HEK293 (cell line): ENCODE measurements around the gene HOXC5.
A peak's percentile ranks its signal among the peaks of the same experiment; 100 is the strongest.

Source experiments
- BCL11B ChIP-seq: fragments of 450-650 bp; formaldehyde crosslinking; IDR thresholded peaks from 2 replicates; pipeline ENCODE4 v1.5.1; 2016; ENCODE audit warnings: low read depth, missing biosample characterization, missing genetic modification characterization
- FEZF1 ChIP-seq: fragments of 450-650 bp; formaldehyde crosslinking; IDR thresholded peaks from 2 replicates; pipeline ENCODE4 v1.5.1; 2016; ENCODE audit warnings: missing biosample characterization, missing genetic modification characterization
- OSR2 ChIP-seq: fragments of 450-650 bp; formaldehyde crosslinking; IDR thresholded peaks from 2 replicates; pipeline ENCODE4 v1.5.1; 2016; ENCODE audit warnings: missing biosample characterization, missing genetic modification characterization
- PRDM1 ChIP-seq: fragments of 450-650 bp; formaldehyde crosslinking; IDR thresholded peaks from 2 replicates; pipeline ENCODE4; 2016; ENCODE audit warnings: missing biosample characterization, missing genetic modification characterization
- ZBTB8A ChIP-seq: fragments of 450-650 bp; formaldehyde crosslinking; IDR thresholded peaks from 2 replicates; pipeline ENCODE4 v1.5.1; 2016; ENCODE audit warnings: missing biosample characterization, missing genetic modification characterization
- ZNF10 ChIP-seq: fragments of 450-650 bp; formaldehyde crosslinking; IDR thresholded peaks from 2 replicates; pipeline ENCODE4 v1.5.1; 2017; ENCODE audit warnings: missing biosample characterization, missing genetic modification characterization
- ZNF121 ChIP-seq: fragments of 450-650 bp; formaldehyde crosslinking; IDR thresholded peaks from 2 replicates; pipeline ENCODE4 v1.5.1; 2016; ENCODE audit warnings: missing biosample characterization, missing genetic modification characterization
- ZNF324 ChIP-seq: fragments of 450-650 bp; formaldehyde crosslinking; IDR thresholded peaks from 2 replicates; pipeline ENCODE4 v1.5.1; 2016; ENCODE audit warnings: missing biosample characterization, missing genetic modification characterization
- ZNF544 ChIP-seq: fragments of 450-650 bp; formaldehyde crosslinking; IDR thresholded peaks from 2 replicates; pipeline ENCODE4 v1.5.0; 2017; ENCODE audit warnings: missing biosample characterization, missing genetic modification characterization
- ZNF600 ChIP-seq: fragments of 450-650 bp; formaldehyde crosslinking; IDR thresholded peaks from 2 replicates; pipeline ENCODE4 v1.5.1; 2016; ENCODE audit warnings: missing biosample characterization, missing genetic modification characterization
- ZNF629 ChIP-seq: fragments of 450-650 bp; formaldehyde crosslinking; IDR thresholded peaks from 2 replicates; pipeline ENCODE4 v1.5.1; 2017; ENCODE audit warnings: missing biosample characterization, missing genetic modification characterization
- ZNF658 ChIP-seq: fragments of 450-650 bp; formaldehyde crosslinking; IDR thresholded peaks from 2 replicates; pipeline ENCODE4; 2016; ENCODE audit warnings: missing biosample characterization, missing genetic modification characterization
- ZNF660 ChIP-seq: fragments of 450-650 bp; IDR thresholded peaks from 2 replicates; pipeline ENCODE4 v1.5.1; 2018; ENCODE audit warnings: missing biosample characterization, mild to moderate bottlenecking, missing genetic modification characterization
- ZXDB ChIP-seq: fragments of 450-650 bp; formaldehyde crosslinking; IDR thresholded peaks from 2 replicates; pipeline ENCODE4 v1.5.1; 2016; ENCODE audit warnings: missing biosample characterization, missing genetic modification characterization
- TF ChIP-seq, protein P1 (sequence below): fragments of 450-650 bp; formaldehyde crosslinking; IDR thresholded peaks from 2 replicates; pipeline ENCODE4 v1.5.1; 2016; ENCODE audit warnings: missing biosample characterization, missing genetic modification characterization, borderline replicate concordance
- TF ChIP-seq, protein P2 (sequence below): fragments of 450-650 bp; formaldehyde crosslinking; IDR thresholded peaks from 2 replicates; pipeline ENCODE4 v1.5.1; 2016; ENCODE audit warnings: missing biosample characterization, missing genetic modification characterization
- TF ChIP-seq, protein P3 (sequence below): fragments of 450-650 bp; formaldehyde crosslinking; IDR thresholded peaks from 2 replicates; pipeline ENCODE4 v1.5.1; 2016; ENCODE audit warnings: missing biosample characterization, missing genetic modification characterization
- TF ChIP-seq, protein P4 (sequence below): fragments of 450-650 bp; formaldehyde crosslinking; IDR thresholded peaks from 2 replicates; pipeline ENCODE4 v1.5.1; 2017; ENCODE audit warnings: missing biosample characterization, missing genetic modification characterization
- TF ChIP-seq, protein P5 (sequence below): fragments of 450-650 bp; formaldehyde crosslinking; IDR thresholded peaks from 2 replicates; pipeline ENCODE4 v1.5.1; 2016; ENCODE audit warnings: missing biosample characterization, missing genetic modification characterization

HOXC5 gene

DNA sequence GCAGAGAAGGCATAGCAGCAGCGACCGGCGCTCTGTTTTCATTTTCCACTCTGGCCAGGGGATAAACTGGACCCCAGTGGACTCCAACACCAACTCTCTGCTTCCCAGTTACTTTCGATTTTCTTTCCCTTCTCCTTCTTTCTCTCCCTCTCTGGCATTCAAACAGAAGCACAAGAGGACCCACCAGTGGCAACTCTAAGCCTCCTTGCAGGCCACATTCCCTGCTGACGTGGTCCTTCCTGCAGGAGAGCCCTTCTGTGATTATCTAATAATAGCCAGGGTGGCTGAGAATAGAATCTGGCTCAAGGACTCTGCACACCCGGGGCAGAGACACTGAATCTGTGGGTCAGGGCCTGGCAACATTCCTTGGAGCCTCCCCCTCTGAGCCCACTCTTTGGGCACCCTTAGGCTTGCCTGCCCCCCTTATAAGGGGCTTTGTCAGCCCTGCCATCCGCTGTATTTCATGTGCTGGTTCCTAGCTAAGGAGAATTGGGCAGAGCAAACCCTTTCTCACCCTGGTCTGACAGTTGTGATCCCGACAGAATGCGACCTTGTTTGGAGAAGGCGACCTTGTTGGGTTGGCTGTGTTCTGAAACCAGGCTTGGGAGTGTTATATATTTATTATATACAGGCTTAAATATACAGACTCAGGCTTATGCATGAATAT is 12.8 kb upstream of the HOXC5 start (continued):
- TF ChIP-seq, protein P1, sequence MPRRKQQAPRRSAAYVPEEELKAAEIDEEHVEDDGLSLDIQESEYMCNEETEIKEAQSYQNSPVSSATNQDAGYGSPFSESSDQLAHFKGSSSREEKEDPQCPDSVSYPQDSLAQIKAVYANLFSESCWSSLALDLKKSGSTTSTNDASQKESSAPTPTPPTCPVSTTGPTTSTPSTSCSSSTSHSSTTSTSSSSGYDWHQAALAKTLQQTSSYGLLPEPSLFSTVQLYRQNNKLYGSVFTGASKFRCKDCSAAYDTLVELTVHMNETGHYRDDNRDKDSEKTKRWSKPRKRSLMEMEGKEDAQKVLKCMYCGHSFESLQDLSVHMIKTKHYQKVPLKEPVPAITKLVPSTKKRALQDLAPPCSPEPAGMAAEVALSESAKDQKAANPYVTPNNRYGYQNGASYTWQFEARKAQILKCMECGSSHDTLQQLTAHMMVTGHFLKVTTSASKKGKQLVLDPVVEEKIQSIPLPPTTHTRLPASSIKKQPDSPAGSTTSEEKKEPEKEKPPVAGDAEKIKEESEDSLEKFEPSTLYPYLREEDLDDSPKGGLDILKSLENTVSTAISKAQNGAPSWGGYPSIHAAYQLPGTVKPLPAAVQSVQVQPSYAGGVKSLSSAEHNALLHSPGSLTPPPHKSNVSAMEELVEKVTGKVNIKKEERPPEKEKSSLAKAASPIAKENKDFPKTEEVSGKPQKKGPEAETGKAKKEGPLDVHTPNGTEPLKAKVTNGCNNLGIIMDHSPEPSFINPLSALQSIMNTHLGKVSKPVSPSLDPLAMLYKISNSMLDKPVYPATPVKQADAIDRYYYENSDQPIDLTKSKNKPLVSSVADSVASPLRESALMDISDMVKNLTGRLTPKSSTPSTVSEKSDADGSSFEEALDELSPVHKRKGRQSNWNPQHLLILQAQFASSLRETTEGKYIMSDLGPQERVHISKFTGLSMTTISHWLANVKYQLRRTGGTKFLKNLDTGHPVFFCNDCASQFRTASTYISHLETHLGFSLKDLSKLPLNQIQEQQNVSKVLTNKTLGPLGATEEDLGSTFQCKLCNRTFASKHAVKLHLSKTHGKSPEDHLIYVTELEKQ (tag by site-specific recombination): no peak
- TF ChIP-seq ZXDB (tag by site-specific recombination): 0 out of 2 replicates have a peak, but pooled peaks have one; percentile 13
- TF ChIP-seq, protein P2, sequence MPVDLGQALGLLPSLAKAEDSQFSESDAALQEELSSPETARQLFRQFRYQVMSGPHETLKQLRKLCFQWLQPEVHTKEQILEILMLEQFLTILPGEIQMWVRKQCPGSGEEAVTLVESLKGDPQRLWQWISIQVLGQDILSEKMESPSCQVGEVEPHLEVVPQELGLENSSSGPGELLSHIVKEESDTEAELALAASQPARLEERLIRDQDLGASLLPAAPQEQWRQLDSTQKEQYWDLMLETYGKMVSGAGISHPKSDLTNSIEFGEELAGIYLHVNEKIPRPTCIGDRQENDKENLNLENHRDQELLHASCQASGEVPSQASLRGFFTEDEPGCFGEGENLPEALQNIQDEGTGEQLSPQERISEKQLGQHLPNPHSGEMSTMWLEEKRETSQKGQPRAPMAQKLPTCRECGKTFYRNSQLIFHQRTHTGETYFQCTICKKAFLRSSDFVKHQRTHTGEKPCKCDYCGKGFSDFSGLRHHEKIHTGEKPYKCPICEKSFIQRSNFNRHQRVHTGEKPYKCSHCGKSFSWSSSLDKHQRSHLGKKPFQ (tag by site-specific recombination): no peak
- peak; percentile 83 for TF ChIP-seq PRDM1
- TF ChIP-seq ZNF658 (tag by site-specific recombination): no peak
- TF ChIP-seq ZNF121 (tag by site-specific recombination): no peak
- TF ChIP-seq, protein P3, sequence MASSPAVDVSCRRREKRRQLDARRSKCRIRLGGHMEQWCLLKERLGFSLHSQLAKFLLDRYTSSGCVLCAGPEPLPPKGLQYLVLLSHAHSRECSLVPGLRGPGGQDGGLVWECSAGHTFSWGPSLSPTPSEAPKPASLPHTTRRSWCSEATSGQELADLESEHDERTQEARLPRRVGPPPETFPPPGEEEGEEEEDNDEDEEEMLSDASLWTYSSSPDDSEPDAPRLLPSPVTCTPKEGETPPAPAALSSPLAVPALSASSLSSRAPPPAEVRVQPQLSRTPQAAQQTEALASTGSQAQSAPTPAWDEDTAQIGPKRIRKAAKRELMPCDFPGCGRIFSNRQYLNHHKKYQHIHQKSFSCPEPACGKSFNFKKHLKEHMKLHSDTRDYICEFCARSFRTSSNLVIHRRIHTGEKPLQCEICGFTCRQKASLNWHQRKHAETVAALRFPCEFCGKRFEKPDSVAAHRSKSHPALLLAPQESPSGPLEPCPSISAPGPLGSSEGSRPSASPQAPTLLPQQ (tag by site-specific recombination): peak; percentile 73
- peak; percentile 78 for TF ChIP-seq OSR2 (tag by site-specific recombination)
- no peak for TF ChIP-seq ZNF324 (tag by site-specific recombination)
- TF ChIP-seq ZNF544 (tag by site-specific recombination): no peak
- TF ChIP-seq ZNF660 (tag by site-specific recombination): 0 out of 2 replicates have a peak, but pooled peaks have one; percentile 18
- TF ChIP-seq ZBTB8A (tag by site-specific recombination): peak; percentile 9; the same call in 1 of the 2 replicates
- TF ChIP-seq, protein P4, sequence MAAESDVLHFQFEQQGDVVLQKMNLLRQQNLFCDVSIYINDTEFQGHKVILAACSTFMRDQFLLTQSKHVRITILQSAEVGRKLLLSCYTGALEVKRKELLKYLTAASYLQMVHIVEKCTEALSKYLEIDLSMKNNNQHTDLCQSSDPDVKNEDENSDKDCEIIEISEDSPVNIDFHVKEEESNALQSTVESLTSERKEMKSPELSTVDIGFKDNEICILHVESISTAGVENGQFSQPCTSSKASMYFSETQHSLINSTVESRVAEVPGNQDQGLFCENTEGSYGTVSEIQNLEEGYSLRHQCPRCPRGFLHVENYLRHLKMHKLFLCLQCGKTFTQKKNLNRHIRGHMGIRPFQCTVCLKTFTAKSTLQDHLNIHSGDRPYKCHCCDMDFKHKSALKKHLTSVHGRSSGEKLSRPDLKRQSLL (tag by site-specific recombination): 0 out of 2 replicates have a peak, but pooled peaks have one; percentile 13
- TF ChIP-seq, protein P5, sequence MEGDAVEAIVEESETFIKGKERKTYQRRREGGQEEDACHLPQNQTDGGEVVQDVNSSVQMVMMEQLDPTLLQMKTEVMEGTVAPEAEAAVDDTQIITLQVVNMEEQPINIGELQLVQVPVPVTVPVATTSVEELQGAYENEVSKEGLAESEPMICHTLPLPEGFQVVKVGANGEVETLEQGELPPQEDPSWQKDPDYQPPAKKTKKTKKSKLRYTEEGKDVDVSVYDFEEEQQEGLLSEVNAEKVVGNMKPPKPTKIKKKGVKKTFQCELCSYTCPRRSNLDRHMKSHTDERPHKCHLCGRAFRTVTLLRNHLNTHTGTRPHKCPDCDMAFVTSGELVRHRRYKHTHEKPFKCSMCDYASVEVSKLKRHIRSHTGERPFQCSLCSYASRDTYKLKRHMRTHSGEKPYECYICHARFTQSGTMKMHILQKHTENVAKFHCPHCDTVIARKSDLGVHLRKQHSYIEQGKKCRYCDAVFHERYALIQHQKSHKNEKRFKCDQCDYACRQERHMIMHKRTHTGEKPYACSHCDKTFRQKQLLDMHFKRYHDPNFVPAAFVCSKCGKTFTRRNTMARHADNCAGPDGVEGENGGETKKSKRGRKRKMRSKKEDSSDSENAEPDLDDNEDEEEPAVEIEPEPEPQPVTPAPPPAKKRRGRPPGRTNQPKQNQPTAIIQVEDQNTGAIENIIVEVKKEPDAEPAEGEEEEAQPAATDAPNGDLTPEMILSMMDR (tag by site-specific recombination): no peak
- no peak for TF ChIP-seq BCL11B (tag by site-specific recombination)
- TF ChIP-seq ZNF10: no peak
- TF ChIP-seq ZNF629: 0 out of 2 replicates have a peak, but pooled peaks have one; percentile 7
- TF ChIP-seq ZNF600 (tag by site-specific recombination): peak; percentile 68
- no peak for TF ChIP-seq FEZF1 (tag by site-specific recombination)
